Hematopoietic multipotent progenitor cell treated with erythropoietin and hydrocortisone succinate and interleukin-3 and kit ligand, for 15 days (in vitro differentiated cells): ENCODE measurements around the gene C9orf40.

Source experiments
- DNase-seq: peaks from one replicate; pipeline ENCODE4 v3.0.0-alpha.2; 2015; ENCODE audit warnings: low spot score

C9orf40 gene

GRCh38 chr9:74940600-74940999 is 12.1 kb downstream of the C9orf40 start:
- DNase-seq = peak; percentile 43

GRCh38 chr9:74935008-74935407 is 17.7 kb downstream of the C9orf40 start:
- DNase-seq = no peak

- peak; percentile 28 for DNase-seq
Observed at GRCh38 chr9:74921737-74922136, 31.0 kb downstream of the C9orf40 start.

GRCh38 chr9:74920944-74921626 is 31.6 kb downstream of the C9orf40 start:
- DNase-seq = no peak

GRCh38 chr9:74910036-74910435 is 42.7 kb downstream of the C9orf40 start:
- DNase-seq = no peak

- no peak for DNase-seq
Observed at GRCh38 chr9:74908665-74909064, 44.0 kb downstream of the C9orf40 start.

GRCh38 chr9:74907085-74907484 is 45.6 kb downstream of the C9orf40 start:
- DNase-seq = no peak

GRCh38 chr9:74901001-74901400 is 51.7 kb downstream of the C9orf40 start:
- DNase-seq = no peak
